ENCODE results near the gene SLC2A2. TPM values are rescaled to one million over a fixed set of nuclear protein-coding genes. Genes with fewer than 3 reads are reported as not detected.

SLC2A2 gene
- total RNA-seq, 1 donor from 2014 or later: not detected

GRCh38 chr3:170992854-170993253, 33.7 kb downstream of the SLC2A2 start:
- TF ChIP-seq POLR2AphosphoS5 (IDR thresholded peaks at IDR 0.05; ENCODE audit: insufficient read depth in 1 of 2, low read depth in 1 of 2) (no peak), CTCF (IDR thresholded peaks at IDR 0.05) (no peak), POLR2A (IDR thresholded peaks at IDR 0.05) (no peak)
- Histone ChIP-seq H3K9me3 (no peaks in the 10 kb centered on the region), H3K27ac (no peak overlapping the region), H3K36me3 (no peaks in the 10 kb centered on the region), H3K4me1 (no peaks in the 10 kb centered on the region), H3K4me3 (no peak overlapping the region), H3K27me3 (no peaks in the 10 kb centered on the region)
- intact Hi-C loops (cut with DNase I): no loop called here
- DNase-seq (ENCODE audit: extremely low spot score in 2 of 2): no peak

- Histone ChIP-seq H3K27me3 (no peaks in the 10 kb centered on the region), H3K36me3 (no peaks in the 10 kb centered on the region), H3K4me3 (no peak overlapping the region), H3K27ac (no peak overlapping the region), H3K9me3 (no peaks in the 10 kb centered on the region), H3K4me1 (no peaks in the 10 kb centered on the region)
- DNase-seq (ENCODE audit: extremely low spot score in 2 of 2): no peak
- intact Hi-C loops (cut with DNase I): no loop called here
- TF ChIP-seq POLR2AphosphoS5 (IDR thresholded peaks at IDR 0.05; ENCODE audit: insufficient read depth in 1 of 2, low read depth in 1 of 2) (no peak), CTCF (IDR thresholded peaks at IDR 0.05) (no peak), POLR2A (IDR thresholded peaks at IDR 0.05) (no peak)
Observed at GRCh38 chr3:170991664-170992063, 34.9 kb downstream of the SLC2A2 start.

- intact Hi-C loops (cut with DNase I): no loop called here
- H3K36me3 ChIP-seq: no peaks in the 10 kb centered on the region
- DNase-seq (ENCODE audit: extremely low spot score in 2 of 2): no peak
- no peak overlapping the region for H3K27ac ChIP-seq
- no peaks in the 10 kb centered on the region for H3K27me3 ChIP-seq
- H3K9me3 ChIP-seq: no peaks in the 10 kb centered on the region
- no peak overlapping the region for H3K4me3 ChIP-seq
- TF ChIP-seq CTCF (IDR thresholded peaks at IDR 0.05): no peak
- TF ChIP-seq POLR2AphosphoS5 (IDR thresholded peaks at IDR 0.05; ENCODE audit: insufficient read depth in 1 of 2, low read depth in 1 of 2): no peak
- TF ChIP-seq POLR2A (IDR thresholded peaks at IDR 0.05): no peak
- H3K4me1 ChIP-seq: no peaks in the 10 kb centered on the region
Observed at GRCh38 chr3:170989100-170989648, 37.3 kb downstream of the SLC2A2 start.

GRCh38 chr3:170988378-170988777, 38.1 kb downstream of the SLC2A2 start:
- H3K36me3 ChIP-seq: no peaks in the 10 kb centered on the region
- no peaks in the 10 kb centered on the region for H3K9me3 ChIP-seq
- H3K27ac ChIP-seq: no peak overlapping the region
- TF ChIP-seq POLR2AphosphoS5 (IDR thresholded peaks at IDR 0.05; ENCODE audit: insufficient read depth in 1 of 2, low read depth in 1 of 2) (no peak), CTCF (IDR thresholded peaks at IDR 0.05) (no peak), POLR2A (IDR thresholded peaks at IDR 0.05) (no peak)
- H3K4me1 ChIP-seq: no peaks in the 10 kb centered on the region
- intact Hi-C loops (cut with DNase I): no loop called here
- no peak overlapping the region for H3K4me3 ChIP-seq
- no peak for DNase-seq (ENCODE audit: extremely low spot score in 2 of 2)
- H3K27me3 ChIP-seq: no peaks in the 10 kb centered on the region

GRCh38 chr3:170985304-170985703, 41.2 kb downstream of the SLC2A2 start:
- Histone ChIP-seq H3K9me3 (no peaks in the 10 kb centered on the region), H3K4me3 (no peak overlapping the region), H3K27ac (no peak overlapping the region), H3K4me1 (no peaks in the 10 kb centered on the region), H3K27me3 (no peaks in the 10 kb centered on the region), H3K36me3 (no peaks in the 10 kb centered on the region)
- intact Hi-C loops (cut with DNase I): no loop called here
- DNase-seq (ENCODE audit: extremely low spot score in 2 of 2): no peak
- TF ChIP-seq POLR2AphosphoS5 (IDR thresholded peaks at IDR 0.05; ENCODE audit: insufficient read depth in 1 of 2, low read depth in 1 of 2) (no peak), CTCF (IDR thresholded peaks at IDR 0.05) (no peak), POLR2A (IDR thresholded peaks at IDR 0.05) (no peak)
